ENCODE results near the gene RNF207.

The RNF207 gene

GRCh38 chr1:6249739-6250689 lies 44.1 kb downstream of the RNF207 start:
- DNase-seq, result no peak

GRCh38 chr1:6251233-6251632 lies 45.3 kb downstream of the RNF207 start:
- DNase-seq, result no peak

GRCh38 chr1:6251681-6252373 lies 45.9 kb downstream of the RNF207 start:
- no peak for DNase-seq

GRCh38 chr1:6252374-6252710 lies 46.4 kb downstream of the RNF207 start:
- DNase-seq, result no peak

- no peak for DNase-seq
Measured at GRCh38 chr1:6253380-6253779, 47.5 kb downstream of the RNF207 start.

GRCh38 chr1:6254691-6255090 lies 48.8 kb downstream of the RNF207 start:
- DNase-seq, result no peak

GRCh38 chr1:6256645-6257044 lies 50.7 kb downstream of the RNF207 start:
- no peak for DNase-seq

GRCh38 chr1:6257541-6258069 lies 51.7 kb downstream of the RNF207 start:
- DNase-seq, result no peak

GRCh38 chr1:6258675-6259074 lies 52.8 kb downstream of the RNF207 start:
- no peak for DNase-seq

GRCh38 chr1:6259491-6260362 lies 53.8 kb downstream of the RNF207 start:
- DNase-seq, result no peak

GRCh38 chr1:6260433-6260934 lies 54.6 kb downstream of the RNF207 start:
- DNase-seq, result no peak

- DNase-seq, result no peak
Measured at GRCh38 chr1:6260961-6261614, 55.2 kb downstream of the RNF207 start, which contains the start of gene GPR153. GPR153 (minus strand) TSS chr1:6261098; CDS start chr1:6254905, 6,193 bp downstream.

GRCh38 chr1:6261615-6261995 lies 55.7 kb downstream of the RNF207 start:
- DNase-seq, result no peak

- no peak for DNase-seq
Measured at GRCh38 chr1:6262555-6263420, 56.9 kb downstream of the RNF207 start.

- DNase-seq, result no peak
Measured at GRCh38 chr1:6263716-6264115, 57.8 kb downstream of the RNF207 start.

GRCh38 chr1:6265151-6265550 lies 59.2 kb downstream of the RNF207 start:
- no peak for DNase-seq

GRCh38 chr1:6266641-6267040 lies 60.7 kb downstream of the RNF207 start:
- DNase-seq, result no peak

- no peak for DNase-seq
Measured at GRCh38 chr1:6267686-6268322, 61.9 kb downstream of the RNF207 start.

GRCh38 chr1:6268415-6268814 lies 62.5 kb downstream of the RNF207 start:
- no peak for DNase-seq

GRCh38 chr1:6269296-6269695 lies 63.4 kb downstream of the RNF207 start:
- no peak for DNase-seq

Data from NCI-H2081 treated with DMSO at 0.1 percent for 48 hours (cell line).